Activated naive CD4-positive, alpha-beta T cell treated with anti-CD3 and anti-CD28 coated beads for 36 hours (primary cell): ENCODE measurements around the gene C2orf49. TPM values are rescaled to one million over a fixed set of nuclear protein-coding genes. Genes with fewer than 3 reads are reported as not detected.
A peak's percentile ranks its signal among the peaks of the same experiment; 100 is the strongest.

Experiments used
- CTCF ChIA-PET: fragments of 350-600 bp; sonication (Branson Sonifier 250); formaldehyde crosslinking; loops from one replicate; lab custom pipeline; 2021; ENCODE audit warnings: antibody characterized with exemption; lab: Charles Lee
- DNase-seq: peaks from one replicate; pipeline ENCODE4 v3.0.0-alpha.2; 2020
- H3K27ac Mint-ChIP-seq: one replicate; pipeline ENCODE4 v1.8.0; 2021; ENCODE audit warnings: mild to moderate bottlenecking, mixed read lengths
- H3K27me3 Mint-ChIP-seq: one replicate; pipeline ENCODE4 v1.8.0; 2021; ENCODE audit warnings: low read depth, mixed read lengths
- H3K36me3 Mint-ChIP-seq: one replicate; pipeline ENCODE4 v1.8.0; 2021; ENCODE audit warnings: low read depth, mixed read lengths
- H3K4me1 Mint-ChIP-seq: one replicate; pipeline ENCODE4 v1.8.0; 2021; ENCODE audit warnings: low read depth, mixed read lengths
- H3K4me3 Mint-ChIP-seq: one replicate; pipeline ENCODE4 v1.8.0; 2021; ENCODE audit warnings: mild to moderate bottlenecking, moderate library complexity, mixed read lengths
- H3K9me3 Mint-ChIP-seq: one replicate; pipeline ENCODE4 v1.8.0; 2021; ENCODE audit warnings: mixed read lengths
- intact Hi-C: fragments of 100-400 bp; cut with micrococcal nuclease; formaldehyde crosslinking; loops from one replicate; pipeline ENCODE4 v1.15.1; 2023
- total RNA-seq, 2 experiments: library from RNA; stranded (reverse); gene quantifications; one replicate each; pipeline ENCODE4 v1.2.3, GENCODE V29; 2021

Gene C2orf49
- total RNA-seq, 2 experiments from 2014 or later = 15.6 to 16.4 TPM

DNA sequence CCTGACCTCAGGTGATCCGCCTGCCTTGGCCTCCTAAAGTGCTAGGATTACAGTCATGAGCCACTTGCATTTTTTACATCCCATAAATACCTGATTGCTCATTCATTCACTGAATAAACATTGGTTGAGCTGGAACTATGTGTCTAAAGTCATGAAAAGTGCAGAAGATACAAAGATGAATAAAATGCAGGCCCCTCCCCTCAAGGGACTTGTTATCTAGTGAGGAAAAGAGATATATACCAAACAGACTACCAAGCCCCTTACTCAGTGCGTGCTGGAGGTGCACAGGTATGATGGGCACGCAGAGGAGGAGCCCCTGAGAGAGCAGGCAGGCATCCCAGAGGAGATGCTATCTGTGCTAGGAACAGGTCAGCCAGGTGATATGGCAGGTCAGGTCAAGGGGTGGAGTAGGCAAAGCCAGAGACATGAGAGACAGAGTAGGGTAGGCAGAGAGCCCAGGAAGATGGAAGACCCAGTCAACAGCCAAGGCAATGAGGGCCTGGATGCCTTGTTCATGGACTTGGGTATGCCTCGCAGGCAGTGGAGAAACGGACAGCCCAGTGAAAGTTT lies 53.8 kb downstream of the C2orf49 start:
- no peaks in the 10 kb centered on the region for H3K9me3 Mint-ChIP-seq
- H3K27me3 Mint-ChIP-seq = no peaks in the 10 kb centered on the region
- CTCF ChIA-PET = no interaction called here
- H3K36me3 Mint-ChIP-seq = no peaks in the 10 kb centered on the region
- no peak for DNase-seq
- intact Hi-C loops = no loop called here
- no peaks in the 10 kb centered on the region for H3K4me1 Mint-ChIP-seq
- H3K4me3 Mint-ChIP-seq = no peak overlapping the region
- H3K27ac Mint-ChIP-seq = no peak overlapping the region

DNA sequence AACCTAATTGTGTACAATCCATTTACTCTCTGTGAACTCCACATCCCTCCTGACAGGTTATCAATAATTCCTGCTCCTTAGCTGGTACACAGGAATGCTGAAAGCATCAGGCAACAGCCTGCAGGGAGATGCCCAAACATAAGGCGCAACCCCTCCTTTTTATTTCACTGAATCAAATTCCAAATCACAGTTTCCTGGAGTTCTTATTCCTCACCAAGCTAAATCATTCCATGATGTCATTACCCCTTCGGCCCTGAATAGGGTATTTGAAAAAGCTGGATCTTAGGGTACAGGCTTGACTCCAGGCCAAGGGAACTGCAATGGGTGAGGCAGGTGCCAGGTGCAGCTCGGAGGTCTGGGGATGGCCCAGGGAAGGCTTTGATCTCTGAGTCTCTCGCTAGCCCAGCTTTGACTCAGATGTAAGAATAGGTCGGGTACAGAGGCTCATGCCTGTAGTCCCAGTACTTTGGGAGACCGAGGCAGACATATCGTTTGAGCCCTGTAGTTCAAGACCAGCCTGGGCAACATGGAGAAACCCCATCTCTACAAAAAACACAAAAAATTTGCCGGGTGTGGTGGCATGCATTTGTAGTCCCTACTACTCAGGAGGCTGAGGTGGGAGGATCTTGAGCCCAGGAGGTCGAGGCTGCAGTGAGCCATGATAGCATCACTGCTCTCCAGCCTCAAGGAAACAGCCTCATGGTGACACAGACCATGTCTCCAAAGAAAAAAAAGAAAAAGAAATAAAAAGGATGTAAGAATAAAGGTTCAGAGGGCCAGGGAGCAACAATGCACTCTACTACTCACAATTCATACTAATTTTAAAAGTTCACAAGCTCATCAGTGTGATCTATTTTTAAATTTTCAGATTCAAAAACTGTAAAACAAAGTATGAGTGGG lies 54.7 kb downstream of the C2orf49 start:
- Mint-ChIP-seq H3K36me3 (no peaks in the 10 kb centered on the region), H3K4me3 (no peak overlapping the region), H3K27ac (no peak overlapping the region), H3K27me3 (no peaks in the 10 kb centered on the region), H3K4me1 (peaks cover 4% of the 10 kb centered on the region), H3K9me3 (no peaks in the 10 kb centered on the region)
- intact Hi-C loops = no loop called here
- CTCF ChIA-PET = interaction anchor here (0.8 kb wide), 1 partner anchor 24 kb away, joined by 5 read pairs; no protein-coding TSS in a partner anchor
- no peak for DNase-seq

DNA sequence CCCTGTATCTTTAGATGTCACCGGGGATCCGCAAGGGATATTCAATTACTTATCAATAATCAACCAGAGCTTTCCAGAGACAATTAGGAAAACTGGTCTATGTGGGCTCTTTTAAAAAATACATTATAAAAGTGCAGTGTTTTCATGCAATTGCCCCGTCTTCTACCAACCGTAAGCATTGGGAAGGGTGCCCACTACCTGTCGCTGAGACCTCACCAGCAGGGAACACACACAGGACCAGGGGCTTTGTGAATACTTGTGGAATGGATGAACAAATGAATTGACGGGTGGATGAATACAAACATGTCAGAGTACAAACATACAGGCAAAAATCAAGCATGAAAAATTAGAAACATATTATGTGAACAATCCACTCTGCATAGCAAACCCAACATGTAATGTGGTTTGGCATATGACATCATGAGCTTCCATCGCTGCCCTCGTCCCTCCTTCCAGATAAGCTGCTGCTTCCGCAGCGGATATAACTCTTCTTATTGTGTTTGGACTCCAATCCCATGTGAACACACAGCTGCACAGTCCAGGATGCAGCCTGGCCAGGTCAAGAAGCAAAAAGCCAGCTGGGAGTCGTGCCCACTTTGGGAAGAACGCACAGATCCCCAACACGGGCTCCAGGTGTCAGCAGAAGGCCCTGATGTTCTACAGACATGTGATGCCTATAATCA lies 56.2 kb downstream of the C2orf49 start:
- Mint-ChIP-seq H3K27me3 (peaks cover 3% of the 10 kb centered on the region), H3K27ac (no peak overlapping the region), H3K36me3 (no peaks in the 10 kb centered on the region), H3K4me3 (no peak overlapping the region), H3K9me3 (no peaks in the 10 kb centered on the region), H3K4me1 (peaks cover 9% of the 10 kb centered on the region)
- DNase-seq = no peak
- intact Hi-C loops = no loop called here
- CTCF ChIA-PET = interaction anchor here (0.8 to 1.0 kb wide), 3 partner anchors 14 to 132 kb away, joined by 3 to 5 read pairs (median 4); no protein-coding TSS in a partner anchor

DNA sequence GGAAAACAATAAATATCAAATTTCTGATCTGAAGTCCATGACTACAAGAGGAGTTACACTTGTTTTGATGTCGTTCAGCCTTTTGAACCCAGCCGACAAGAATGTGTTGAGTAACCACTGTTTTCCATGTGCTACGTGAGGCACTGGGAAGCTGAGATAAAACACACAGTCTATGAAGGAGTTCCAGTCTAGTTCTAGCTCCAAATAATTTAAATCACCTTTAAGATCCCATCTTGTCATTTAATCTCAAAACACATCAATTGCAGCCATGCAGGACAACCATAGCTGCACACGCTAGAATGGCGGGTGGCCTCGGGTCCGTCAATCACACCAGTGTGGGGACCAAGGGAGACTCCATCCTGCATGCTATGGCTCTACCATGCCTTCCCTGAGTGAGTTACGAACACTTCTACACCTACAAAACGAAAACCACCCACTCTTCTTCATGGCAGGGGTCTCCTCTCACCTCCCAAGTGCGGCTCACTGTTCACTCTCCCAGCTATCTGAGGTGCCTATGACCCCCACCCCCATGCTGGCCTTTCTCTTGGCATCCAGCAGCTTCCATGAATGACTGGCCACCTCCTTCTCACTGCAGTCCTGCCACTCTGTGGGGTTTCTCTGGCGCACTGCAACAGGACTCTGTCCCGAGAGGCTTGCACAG lies 57.7 kb downstream of the C2orf49 start:
- Mint-ChIP-seq H3K9me3 (no peaks in the 10 kb centered on the region), H3K27me3 (peaks cover 9% of the 10 kb centered on the region), H3K4me1 (peaks cover 9% of the 10 kb centered on the region), H3K27ac (no peak overlapping the region), H3K4me3 (no peak overlapping the region), H3K36me3 (no peaks in the 10 kb centered on the region)
- no peak for DNase-seq
- intact Hi-C loops = loop anchor here (5.0 kb wide), 1 partner anchor 58 kb away; the partner anchor contains the start of gene C2orf49
- CTCF ChIA-PET = no interaction called here

DNA sequence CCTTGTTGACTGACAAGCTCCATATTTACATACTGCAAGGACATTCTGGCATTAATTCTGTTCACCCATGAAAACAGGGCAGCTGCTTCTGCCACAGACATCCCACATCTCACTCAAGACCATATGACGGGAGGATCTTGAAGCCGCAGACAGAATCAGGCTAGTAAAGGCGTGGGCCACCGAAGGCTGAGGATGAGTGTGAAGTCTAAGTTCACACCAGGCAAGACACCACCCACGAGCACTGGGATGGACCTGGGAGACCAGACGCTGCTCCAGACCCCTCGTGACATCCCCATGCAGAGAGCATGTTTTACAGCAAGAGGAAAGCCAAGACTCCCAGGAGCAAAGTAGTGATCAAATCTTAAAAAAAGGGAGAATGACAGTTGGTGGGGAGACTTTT lies 58.4 kb downstream of the C2orf49 start:
- Mint-ChIP-seq H3K27ac (no peak overlapping the region), H3K4me1 (peaks cover 9% of the 10 kb centered on the region), H3K4me3 (no peak overlapping the region), H3K9me3 (no peaks in the 10 kb centered on the region), H3K27me3 (peaks cover 13% of the 10 kb centered on the region), H3K36me3 (no peaks in the 10 kb centered on the region)
- intact Hi-C loops = loop anchor here (5.0 kb wide), 1 partner anchor 58 kb away; the partner anchor contains the start of gene C2orf49
- no peak for DNase-seq
- CTCF ChIA-PET = no interaction called here

DNA sequence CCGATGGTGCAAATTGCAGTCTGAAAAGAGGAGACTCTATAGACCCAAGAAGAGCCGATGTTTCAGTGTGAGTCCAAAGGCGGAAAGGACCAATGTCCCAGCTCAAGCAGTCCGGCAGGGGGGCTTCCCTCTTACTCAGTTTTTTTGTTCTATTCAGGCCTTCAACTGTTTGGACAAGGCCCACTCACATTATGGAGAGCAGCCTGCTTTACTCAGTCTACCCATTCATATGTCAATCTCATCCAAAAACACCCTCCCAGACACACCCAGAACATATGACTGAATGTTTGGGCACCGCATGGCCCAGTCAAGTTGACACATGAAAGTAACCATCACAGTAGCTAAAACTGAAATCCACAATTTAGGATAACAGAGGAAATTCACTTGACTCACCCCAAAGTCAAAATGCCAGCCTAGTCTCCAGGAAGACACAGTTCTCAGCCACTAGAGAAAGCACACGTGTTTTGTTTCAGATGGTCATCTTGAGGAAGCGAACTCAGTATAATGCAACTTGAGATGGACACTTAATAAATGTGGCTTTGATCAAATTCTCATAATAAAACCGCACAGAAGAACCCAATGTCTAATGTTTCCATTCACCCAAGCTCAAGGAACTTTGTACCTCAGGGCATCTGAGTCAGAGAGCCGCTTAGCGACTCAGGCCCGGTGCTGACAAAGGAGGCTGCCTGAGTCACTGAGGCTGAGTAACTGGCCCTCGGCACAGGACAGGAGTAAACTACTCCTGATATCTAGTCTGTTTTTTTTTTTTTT lies 59.1 kb downstream of the C2orf49 start:
- intact Hi-C loops = loop anchor here (5.0 kb wide), 1 partner anchor 59 kb away; the partner anchor contains the start of gene C2orf49
- no peaks in the 10 kb centered on the region for H3K36me3 Mint-ChIP-seq
- H3K27ac Mint-ChIP-seq = no peak overlapping the region
- peaks cover 9% of the 10 kb centered on the region for H3K4me1 Mint-ChIP-seq
- no peaks in the 10 kb centered on the region for H3K9me3 Mint-ChIP-seq
- peak; percentile 66 for DNase-seq
- H3K4me3 Mint-ChIP-seq = no peak overlapping the region
- H3K27me3 Mint-ChIP-seq = peaks cover 13% of the 10 kb centered on the region
- CTCF ChIA-PET = interaction anchor here (0.6 kb wide), 1 partner anchor 108 kb away, joined by 3 read pairs; no protein-coding TSS in a partner anchor

DNA sequence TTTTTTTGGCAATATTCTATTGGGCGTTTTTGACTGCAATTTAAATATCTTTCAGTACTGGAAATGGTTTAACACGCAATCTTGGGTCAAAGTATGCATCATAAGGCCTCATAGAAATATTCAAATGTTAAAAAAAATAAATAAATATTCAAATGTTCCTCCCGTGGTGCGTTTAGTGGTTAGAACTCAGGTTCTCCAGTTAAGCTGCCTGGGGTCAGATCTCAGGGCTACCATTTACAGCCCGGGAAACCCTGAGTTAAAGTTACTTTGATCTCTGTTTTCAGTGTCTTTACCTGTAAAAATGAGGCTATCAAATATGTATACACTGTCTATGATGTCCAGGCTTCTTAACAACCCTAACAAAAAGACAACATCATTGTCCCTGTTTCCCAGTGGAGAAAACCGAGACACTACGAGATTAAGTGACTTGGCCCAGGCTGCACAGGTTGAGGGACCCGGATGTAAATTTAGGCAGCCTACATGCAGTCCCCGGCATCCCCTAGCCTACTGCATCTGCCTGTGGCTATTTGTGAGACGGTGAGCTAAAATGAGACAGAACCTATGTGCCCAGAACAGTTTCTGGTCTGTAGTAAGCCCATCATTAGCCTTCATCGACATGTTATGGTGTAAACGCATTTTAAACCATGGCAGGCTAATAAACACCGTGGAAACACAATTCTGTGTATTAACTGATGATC lies 59.8 kb downstream of the C2orf49 start:
- CTCF ChIA-PET = interaction anchor here (0.6 kb wide), 1 partner anchor 107 kb away, joined by 3 read pairs; no protein-coding TSS in a partner anchor
- Mint-ChIP-seq H3K27ac (no peak overlapping the region), H3K4me1 (peaks cover 9% of the 10 kb centered on the region), H3K27me3 (peaks cover 13% of the 10 kb centered on the region), H3K9me3 (no peaks in the 10 kb centered on the region), H3K4me3 (no peak overlapping the region), H3K36me3 (no peaks in the 10 kb centered on the region)
- no peak for DNase-seq
- intact Hi-C loops = loop anchor here (5.0 kb wide), 1 partner anchor 60 kb away; the partner anchor contains the start of gene C2orf49

DNA sequence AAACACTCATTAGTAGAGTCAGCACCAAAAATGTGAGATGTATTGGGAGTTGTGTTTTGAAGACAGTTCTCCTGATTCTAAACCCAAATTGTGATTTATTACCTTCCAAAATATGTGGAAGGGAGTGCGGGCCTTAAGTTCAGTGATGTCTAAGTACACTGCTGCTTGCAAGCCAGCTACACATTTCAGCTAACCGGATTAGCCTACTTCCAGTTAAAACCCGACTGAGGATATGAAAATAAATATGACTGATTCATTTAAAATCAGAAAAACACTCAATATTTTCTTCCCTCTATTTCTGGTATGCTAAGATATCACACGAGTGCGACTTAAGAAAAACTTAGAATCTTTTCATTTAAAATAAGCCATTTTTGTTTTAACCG lies 60.6 kb downstream of the C2orf49 start:
- Mint-ChIP-seq H3K4me1 (peaks cover 9% of the 10 kb centered on the region), H3K27me3 (peaks cover 13% of the 10 kb centered on the region), H3K4me3 (peak overlapping the region; percentile 73), H3K9me3 (no peaks in the 10 kb centered on the region), H3K36me3 (no peaks in the 10 kb centered on the region), H3K27ac (no peak overlapping the region)
- CTCF ChIA-PET = interaction anchor here (1.0 kb wide), 1 partner anchor 16 kb away, joined by 3 read pairs; no protein-coding TSS in a partner anchor
- no peak for DNase-seq
- intact Hi-C loops = loop anchor here (2.0 to 5.0 kb wide), 2 partner anchors 61 to 71 kb away; partner anchors contain the start of gene C2orf49

DNA sequence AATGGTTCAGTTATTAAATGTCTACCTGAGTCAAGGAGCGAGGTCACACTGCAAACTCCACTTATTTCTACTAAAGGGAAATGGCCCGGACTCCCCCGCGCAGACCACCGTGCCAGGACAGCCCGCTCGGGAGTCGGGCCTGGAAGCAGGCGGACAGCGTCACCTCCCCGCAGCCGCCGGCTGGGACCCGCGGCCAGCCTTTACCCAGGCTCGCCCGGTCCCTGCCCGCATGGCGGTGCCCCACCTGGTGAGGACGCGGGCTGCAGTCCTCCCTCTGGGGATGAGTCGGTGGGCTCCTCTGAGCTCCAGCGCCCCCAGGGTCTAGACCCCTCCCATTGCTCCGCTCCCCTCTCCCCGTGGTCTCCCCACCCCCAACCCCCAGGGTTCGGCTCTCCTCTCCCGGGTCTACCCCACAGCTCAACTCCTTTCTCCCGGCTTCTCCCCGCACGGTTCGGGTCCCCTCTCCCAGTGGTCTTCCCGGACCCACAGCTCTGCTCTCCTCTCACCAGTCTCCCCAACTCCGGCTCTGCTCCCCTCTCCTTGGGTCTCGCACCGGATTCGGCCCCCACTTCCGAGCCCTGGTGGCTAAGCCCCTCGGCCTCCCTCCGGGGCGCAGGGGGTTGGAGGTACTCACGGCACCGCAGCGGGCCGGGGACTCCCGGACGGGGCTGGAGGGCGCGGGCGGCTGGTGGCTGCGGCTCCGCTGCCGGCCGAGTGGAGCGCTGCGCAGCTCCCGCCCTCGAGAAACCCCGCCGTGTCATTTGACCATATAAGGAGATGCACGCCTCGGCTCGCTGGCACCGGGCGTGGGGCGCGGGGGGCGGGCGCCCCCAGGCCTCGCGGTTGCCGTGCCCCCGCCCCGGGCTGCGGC lies 61.2 kb downstream of the C2orf49 start, which contains the start of gene FHL2:
Gene FHL2 (minus strand): TSS at position 716 of the 871 bp plus-strand sequence. CDS start 12,535 bp downstream, outside the sequence.
- no peak within 1 kb of the TSS for H3K27ac Mint-ChIP-seq
- CTCF ChIA-PET = interaction anchor here (1.0 to 1.2 kb wide), 2 partner anchors 14 to 16 kb away, joined by 3 read pairs; no protein-coding TSS in a partner anchor

More for the DNA sequence above, 61.2 kb downstream of the C2orf49 start, which contains the start of gene FHL2:
- DNase-seq = peak; percentile 73
- Mint-ChIP-seq H3K27me3 (peaks cover 13% of the 10 kb centered on the region), H3K4me3 (peak within 1 kb of the TSS; percentile 73), H3K4me1 (peaks cover 9% of the 10 kb centered on the region), H3K36me3 (no peaks in the 10 kb centered on the region), H3K9me3 (no peaks in the 10 kb centered on the region)
- intact Hi-C loops = loop anchor here (1.0 to 5.0 kb wide), 3 partner anchors 28 to 70 kb away; partner anchors contain the start of gene C2orf49
